ENCODE data around the gene CCDC146. TPM values are rescaled to one million over a fixed set of nuclear protein-coding genes. Genes with fewer than 3 reads are reported as not detected.
"Not testable (repeated sequence)": the region's sequence is repeated elsewhere in the genome, so short reads cannot be mapped to it uniquely, and the experiment has no call there.

Gene CCDC146
- total RNA-seq, 1 experiment from 2014 or later: 0.72 TPM

DNA sequence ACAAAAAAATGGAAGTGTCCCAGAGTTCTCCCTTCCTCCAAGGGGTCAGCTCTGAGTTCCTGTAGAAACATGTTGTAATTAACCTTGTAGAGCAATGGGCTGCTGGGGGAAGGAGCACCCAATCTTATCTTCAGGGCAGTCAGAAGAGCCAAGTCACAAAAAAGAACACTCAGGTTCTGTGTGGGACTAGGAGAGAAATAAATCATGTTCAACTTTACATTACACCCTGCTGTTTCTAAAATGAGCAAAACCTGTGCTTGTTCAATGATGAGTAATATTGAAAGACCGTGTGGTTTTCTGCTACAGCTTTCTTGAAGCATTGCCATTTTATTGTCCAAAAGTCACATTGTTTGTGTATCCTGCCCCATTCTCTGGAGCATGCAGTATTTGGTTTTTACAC lies 34.6 kb downstream of the CCDC146 start:
- not testable (repeated sequence) for H3K27ac Mint-ChIP-seq; H3K4me1 Mint-ChIP-seq; H3K23ac ChIP-seq (ENCODE audit: insufficient read length, low read depth, low read length); DNase-seq; H3K4me1 ChIP-seq (ENCODE audit: insufficient read depth, low read length); H3K14ac ChIP-seq (ENCODE audit: insufficient read depth, low read length); H4K5ac ChIP-seq (ENCODE audit: insufficient read length, low read depth, low read length); H2AK5ac ChIP-seq (ENCODE audit: insufficient read length, low read length); H3K4me2 ChIP-seq (ENCODE audit: insufficient read depth, insufficient read length, low read length); H3K27me3 Mint-ChIP-seq (ENCODE audit: low read depth); H2BK12ac ChIP-seq (ENCODE audit: insufficient read length, low read depth, low read length); H3K27ac ChIP-seq (ENCODE audit: insufficient read length, low read depth, low read length); H3T11ph ChIP-seq (ENCODE audit: low read length); H3K4ac ChIP-seq (ENCODE audit: low read depth, low read length); H3K9me3 Mint-ChIP-seq; H3K9me3 ChIP-seq (ENCODE audit: control insufficient read depth, low read depth, low read length); H3K79me1 ChIP-seq (ENCODE audit: insufficient read depth, low read depth, low read length, poor library complexity, severe bottlenecking); H4K8ac ChIP-seq (replicated peaks; ENCODE audit: insufficient read length, low read depth, low read length); H3K18ac ChIP-seq (ENCODE audit: insufficient read length, low read depth, low read length); H2AFZ ChIP-seq (ENCODE audit: low read length); H3K36me3 Mint-ChIP-seq (ENCODE audit: insufficient read depth in 1 of 3, low read depth in 3 of 3); H3K4me3 Mint-ChIP-seq; H4K91ac ChIP-seq (ENCODE audit: insufficient read length, low read depth, low read length); H2BK15ac ChIP-seq (ENCODE audit: low read depth, low read length); H2BK5ac ChIP-seq (ENCODE audit: insufficient read length, low read length); H3K79me2 ChIP-seq (ENCODE audit: insufficient read depth, low read length); H2BK120ac ChIP-seq (ENCODE audit: low read depth, low read length, poor library complexity, severe bottlenecking); H3K56ac ChIP-seq (ENCODE audit: insufficient read length, low read depth, low read length); H3K9ac ChIP-seq (ENCODE audit: extremely low read depth, insufficient read length, low read length); H4K20me1 ChIP-seq (ENCODE audit: control insufficient read depth, insufficient read depth, insufficient read length); H3K23me2 ChIP-seq (ENCODE audit: insufficient read length, low read depth, low read length, poor library complexity, severe bottlenecking); H2BK20ac ChIP-seq (ENCODE audit: low read depth, low read length, poor library complexity, severe bottlenecking); H3K27me3 ChIP-seq (ENCODE audit: insufficient read depth, low read length)
- no CpG with 5 or more reads among the region's 1 CpG for WGBS (ENCODE audit: extremely low coverage, insufficient read length, low lambda C conversion rate)

Measured in H9 (cell line).